ENCODE measurements around the gene KISS1.

- TF ChIP-seq POLR2AphosphoS5 (IDR thresholded peaks at IDR 0.05; ENCODE audit: low read depth, low read length) (no peak), CTCF (IDR thresholded peaks at IDR 0.05) (no peak), SIN3A (IDR thresholded peaks at IDR 0.05; ENCODE audit: borderline replicate concordance, insufficient read depth, low read depth, low read length) (no peak), TCF7L2 (IDR thresholded peaks at IDR 0.05; ENCODE audit: low read depth, low read length) (no peak), REST (IDR thresholded peaks at IDR 0.05; ENCODE audit: insufficient read depth in 1 of 2, low read depth in 2 of 2, low read length in 1 of 2) (no peak)
These were observed 3.3 kb upstream of the KISS1 start for GRCh38 chr1:204199579-204199978.

Data from Panc1 (cell line).